22Rv1 (cell line): ENCODE measurements around the gene ARHGAP29.
A peak's percentile ranks its signal among the peaks of the same experiment; 100 is the strongest.

Experiments
- H3K27ac ChIP-seq: fragments of 450-650 bp; 2 replicates; pipeline ENCODE4 v1.5.1; 2017
- ZFX ChIP-seq: fragments of 450-650 bp; IDR thresholded peaks from 2 replicates; pipeline ENCODE4 v1.6.1; 2017; ENCODE audit warnings: antibody characterized with exemption, borderline replicate concordance
- TF ChIP-seq, protein P1 (sequence below): fragments of 450-650 bp; IDR thresholded peaks from 2 replicates; pipeline ENCODE4 v1.5.1; 2017; ENCODE audit warnings: mild to moderate bottlenecking

Gene ARHGAP29, protein sequence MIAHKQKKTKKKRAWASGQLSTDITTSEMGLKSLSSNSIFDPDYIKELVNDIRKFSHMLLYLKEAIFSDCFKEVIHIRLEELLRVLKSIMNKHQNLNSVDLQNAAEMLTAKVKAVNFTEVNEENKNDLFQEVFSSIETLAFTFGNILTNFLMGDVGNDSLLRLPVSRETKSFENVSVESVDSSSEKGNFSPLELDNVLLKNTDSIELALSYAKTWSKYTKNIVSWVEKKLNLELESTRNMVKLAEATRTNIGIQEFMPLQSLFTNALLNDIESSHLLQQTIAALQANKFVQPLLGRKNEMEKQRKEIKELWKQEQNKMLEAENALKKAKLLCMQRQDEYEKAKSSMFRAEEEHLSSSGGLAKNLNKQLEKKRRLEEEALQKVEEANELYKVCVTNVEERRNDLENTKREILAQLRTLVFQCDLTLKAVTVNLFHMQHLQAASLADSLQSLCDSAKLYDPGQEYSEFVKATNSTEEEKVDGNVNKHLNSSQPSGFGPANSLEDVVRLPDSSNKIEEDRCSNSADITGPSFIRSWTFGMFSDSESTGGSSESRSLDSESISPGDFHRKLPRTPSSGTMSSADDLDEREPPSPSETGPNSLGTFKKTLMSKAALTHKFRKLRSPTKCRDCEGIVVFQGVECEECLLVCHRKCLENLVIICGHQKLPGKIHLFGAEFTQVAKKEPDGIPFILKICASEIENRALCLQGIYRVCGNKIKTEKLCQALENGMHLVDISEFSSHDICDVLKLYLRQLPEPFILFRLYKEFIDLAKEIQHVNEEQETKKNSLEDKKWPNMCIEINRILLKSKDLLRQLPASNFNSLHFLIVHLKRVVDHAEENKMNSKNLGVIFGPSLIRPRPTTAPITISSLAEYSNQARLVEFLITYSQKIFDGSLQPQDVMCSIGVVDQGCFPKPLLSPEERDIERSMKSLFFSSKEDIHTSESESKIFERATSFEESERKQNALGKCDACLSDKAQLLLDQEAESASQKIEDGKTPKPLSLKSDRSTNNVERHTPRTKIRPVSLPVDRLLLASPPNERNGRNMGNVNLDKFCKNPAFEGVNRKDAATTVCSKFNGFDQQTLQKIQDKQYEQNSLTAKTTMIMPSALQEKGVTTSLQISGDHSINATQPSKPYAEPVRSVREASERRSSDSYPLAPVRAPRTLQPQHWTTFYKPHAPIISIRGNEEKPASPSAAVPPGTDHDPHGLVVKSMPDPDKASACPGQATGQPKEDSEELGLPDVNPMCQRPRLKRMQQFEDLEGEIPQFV

DNA sequence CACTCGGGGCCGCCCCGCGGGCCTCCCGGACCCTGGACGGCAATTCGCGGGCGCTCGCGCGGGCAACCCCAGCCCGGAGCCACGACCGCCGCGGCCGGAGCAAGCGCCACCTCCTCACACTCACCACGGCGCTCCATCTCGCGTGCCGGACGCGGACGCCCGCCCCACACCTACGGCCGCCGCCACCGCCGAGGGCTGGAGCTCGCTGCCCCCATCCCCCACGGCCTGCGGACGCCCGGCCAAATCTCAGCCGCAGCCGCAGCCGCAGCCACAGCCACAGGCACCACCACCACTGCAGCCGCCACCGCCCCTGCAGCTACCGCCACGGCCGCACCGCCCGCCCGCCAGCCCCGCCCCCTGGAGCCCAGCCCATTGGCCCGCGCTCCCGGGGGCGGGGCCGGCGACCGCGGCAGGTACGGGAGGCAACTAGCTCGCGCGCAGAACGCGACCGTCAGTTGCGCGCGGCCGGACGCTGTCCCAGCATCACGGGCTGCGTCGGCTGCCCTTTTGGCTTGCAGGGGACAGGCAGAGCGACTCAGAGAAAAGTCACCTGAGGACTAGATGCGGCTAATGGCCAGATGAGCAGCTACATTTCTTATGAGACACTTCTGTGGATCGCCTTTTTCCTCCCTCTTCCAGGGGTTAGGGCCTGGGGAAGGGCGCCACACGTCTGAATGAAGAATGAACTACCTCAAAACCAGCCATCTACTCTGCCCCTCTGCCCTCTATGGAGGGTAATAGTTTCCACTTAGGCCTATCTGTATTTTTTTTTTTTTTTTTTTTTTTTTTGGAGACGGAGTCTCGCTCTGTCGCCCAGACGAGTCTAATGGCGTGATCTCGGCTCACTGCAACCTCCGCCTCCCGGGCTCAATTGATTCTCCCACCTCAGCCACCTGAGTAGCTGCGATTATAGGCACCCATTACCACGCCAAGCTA is at the start of gene ARHGAP29:
Gene ARHGAP29, minus strand, starts transcription at position 294 of the 936 bp plus-strand sequence. CDS start 5,973 bp downstream, outside the sequence.
- H3K27ac ChIP-seq: peak within 1 kb of the TSS; percentile 79
- no peak for TF ChIP-seq ZFX

DNA sequence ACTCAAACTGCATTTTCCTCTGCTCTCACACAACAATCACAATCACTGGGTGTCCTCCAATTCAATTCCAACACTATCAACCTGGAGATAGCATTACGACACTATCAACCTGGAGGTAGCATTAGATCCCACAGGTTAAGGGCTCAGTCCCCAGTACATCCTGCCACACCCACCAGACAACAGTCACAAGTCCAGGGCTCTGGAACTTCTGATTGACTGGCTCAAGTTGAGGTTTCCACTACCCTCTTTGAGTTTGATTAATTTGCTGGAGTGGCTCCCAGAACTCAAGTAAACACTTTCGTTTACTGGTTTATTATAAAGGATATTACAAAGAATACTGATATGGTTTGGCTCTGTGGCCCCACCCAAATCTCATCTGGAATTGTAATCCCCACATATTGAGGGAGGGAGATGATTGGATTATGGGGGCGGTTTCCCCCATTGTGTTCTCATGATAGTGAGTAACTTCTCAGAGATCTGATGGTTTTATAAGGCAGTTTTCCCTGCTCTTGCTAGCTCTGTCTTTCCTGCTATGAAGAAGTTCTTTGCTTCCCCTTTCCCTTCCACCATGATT is 49.6 kb upstream of the ARHGAP29 start:
- no peak for TF ChIP-seq ZFX
- TF ChIP-seq, protein P1, sequence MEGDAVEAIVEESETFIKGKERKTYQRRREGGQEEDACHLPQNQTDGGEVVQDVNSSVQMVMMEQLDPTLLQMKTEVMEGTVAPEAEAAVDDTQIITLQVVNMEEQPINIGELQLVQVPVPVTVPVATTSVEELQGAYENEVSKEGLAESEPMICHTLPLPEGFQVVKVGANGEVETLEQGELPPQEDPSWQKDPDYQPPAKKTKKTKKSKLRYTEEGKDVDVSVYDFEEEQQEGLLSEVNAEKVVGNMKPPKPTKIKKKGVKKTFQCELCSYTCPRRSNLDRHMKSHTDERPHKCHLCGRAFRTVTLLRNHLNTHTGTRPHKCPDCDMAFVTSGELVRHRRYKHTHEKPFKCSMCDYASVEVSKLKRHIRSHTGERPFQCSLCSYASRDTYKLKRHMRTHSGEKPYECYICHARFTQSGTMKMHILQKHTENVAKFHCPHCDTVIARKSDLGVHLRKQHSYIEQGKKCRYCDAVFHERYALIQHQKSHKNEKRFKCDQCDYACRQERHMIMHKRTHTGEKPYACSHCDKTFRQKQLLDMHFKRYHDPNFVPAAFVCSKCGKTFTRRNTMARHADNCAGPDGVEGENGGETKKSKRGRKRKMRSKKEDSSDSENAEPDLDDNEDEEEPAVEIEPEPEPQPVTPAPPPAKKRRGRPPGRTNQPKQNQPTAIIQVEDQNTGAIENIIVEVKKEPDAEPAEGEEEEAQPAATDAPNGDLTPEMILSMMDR: no peak
- no peak overlapping the region for H3K27ac ChIP-seq

DNA sequence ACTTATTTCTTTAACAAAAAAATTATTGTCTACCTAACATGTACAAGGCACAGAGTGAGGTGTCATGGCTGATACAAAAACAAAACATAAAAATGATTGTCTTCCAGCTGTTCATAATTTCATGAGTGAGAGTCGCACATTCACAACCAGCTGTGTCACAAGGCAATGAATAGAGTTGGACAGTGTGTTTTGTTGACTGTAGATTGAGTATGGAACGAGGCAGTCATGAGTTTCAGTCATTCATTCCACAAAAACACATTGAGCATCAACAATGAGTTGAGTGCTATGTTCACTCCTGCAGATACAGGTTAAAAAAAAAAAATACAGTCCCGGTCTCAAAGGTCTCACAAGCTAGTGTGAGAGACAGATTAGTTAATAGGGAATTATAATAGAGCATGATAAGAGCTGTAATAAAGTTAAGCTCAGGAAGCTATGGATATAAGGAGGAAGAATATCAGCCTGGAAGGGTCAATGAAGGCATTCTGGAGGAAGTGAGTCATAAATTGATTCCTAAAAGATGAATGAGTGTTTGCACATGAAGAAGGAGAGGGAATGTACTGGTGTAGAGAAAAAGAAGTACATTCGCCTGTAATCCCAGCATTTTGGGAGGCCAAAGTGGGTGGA is 47.8 kb upstream of the ARHGAP29 start:
- no peak overlapping the region for H3K27ac ChIP-seq
- TF ChIP-seq, protein P1: no peak
- no peak for TF ChIP-seq ZFX

GRCh38 chr1:94284476-94284875 is 47.1 kb upstream of the ARHGAP29 start:
- TF ChIP-seq, protein P1: no peak
- no peak for TF ChIP-seq ZFX
- H3K27ac ChIP-seq: no peak overlapping the region

- no peak for TF ChIP-seq ZFX
- TF ChIP-seq, protein P1: no peak
- no peak overlapping the region for H3K27ac ChIP-seq
Measured at GRCh38 chr1:94283462-94283861, 46.1 kb upstream of the ARHGAP29 start.

DNA sequence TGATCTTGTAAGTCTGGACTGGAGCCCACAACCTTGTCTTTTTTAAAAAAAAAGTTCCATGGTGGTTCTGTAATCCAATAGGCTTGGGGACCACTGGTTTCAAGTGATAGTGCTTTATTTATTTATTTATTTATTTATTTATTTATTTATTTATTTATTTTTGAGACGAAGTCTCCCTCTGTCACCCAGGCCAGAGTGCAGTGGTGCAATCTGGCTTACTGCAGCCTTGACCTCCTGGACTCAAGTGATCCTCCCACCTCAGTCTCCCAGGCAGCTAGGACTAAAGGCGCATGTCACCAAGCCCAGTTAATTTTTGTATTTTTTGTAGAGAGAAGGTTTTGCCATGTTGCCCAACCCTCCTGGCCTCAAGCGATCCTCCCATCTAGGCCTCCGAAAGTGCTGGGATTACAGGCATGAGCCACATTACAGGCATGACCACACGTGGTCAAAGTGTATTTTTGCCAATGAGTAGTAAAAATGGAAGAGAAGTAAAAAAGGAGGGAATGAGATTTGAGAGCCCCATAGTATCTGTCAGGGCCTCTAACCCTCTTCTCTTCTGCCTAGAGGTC is 44.8 kb upstream of the ARHGAP29 start:
- H3K27ac ChIP-seq: no peak overlapping the region
- TF ChIP-seq, protein P1: no peak
- no peak for TF ChIP-seq ZFX
